ENCODE data around the gene EDDM3A.

Gene EDDM3A

GRCh38 chr14:20789230-20789813, 43.6 kb downstream of the EDDM3A start:
- no peak for DNase-seq (ENCODE audit: low read depth in 2 of 2)

- DNase-seq (ENCODE audit: low read depth in 2 of 2): no peak
These were observed 44.9 kb downstream of the EDDM3A start for GRCh38 chr14:20790464-20791116.

GRCh38 chr14:20791187-20791586, 45.5 kb downstream of the EDDM3A start:
- DNase-seq (ENCODE audit: low read depth in 2 of 2): no peak

- DNase-seq (ENCODE audit: low read depth in 2 of 2): no peak
These were observed 45.9 kb downstream of the EDDM3A start for GRCh38 chr14:20791597-20791996.

GRCh38 chr14:20792556-20792955, 46.9 kb downstream of the EDDM3A start:
- DNase-seq (ENCODE audit: low read depth in 2 of 2): no peak

GRCh38 chr14:20794644-20795369, 49.1 kb downstream of the EDDM3A start:
- DNase-seq (ENCODE audit: low read depth in 2 of 2): no peak

- DNase-seq (ENCODE audit: low read depth in 2 of 2): no peak
These were observed 51.5 kb downstream of the EDDM3A start for GRCh38 chr14:20797164-20797563.

Measured in stimulated activated CD4-positive, alpha-beta T cell treated with anti-CD3 and anti-CD28 coated beads, Interleukin-1b, Interleukin-23, amount 100 ng/mL, for 4 hours (primary cell).